ENCODE measurements around the gene STIMATE. TPM values are rescaled to one million over a fixed set of nuclear protein-coding genes. Genes with fewer than 3 reads are reported as not detected.

STIMATE gene
- polyA plus RNA-seq, 3 donors = 8.9 to 49.9 (median 11.7) TPM

DNA sequence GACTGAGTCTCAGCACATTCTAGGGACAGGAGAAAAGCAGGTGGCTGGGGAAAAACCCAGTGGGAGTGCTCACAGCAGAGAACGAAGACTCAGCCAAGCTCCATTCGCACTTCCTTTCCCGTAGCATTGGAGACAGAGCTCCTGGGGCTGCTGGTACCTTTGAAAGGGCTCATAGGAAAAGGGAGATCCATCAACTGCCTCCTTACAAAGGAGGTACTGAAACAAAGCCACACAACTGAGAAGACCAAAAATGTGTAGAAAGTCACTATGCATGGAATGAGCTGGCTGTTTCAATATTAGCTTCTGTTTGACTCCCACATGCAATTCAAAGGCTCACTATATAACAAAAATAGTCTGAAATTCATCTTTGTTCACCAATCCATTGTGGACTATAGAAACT, 16.9 kb downstream of the STIMATE start:
- peaks cover 10 to 34% of the 10 kb centered on the region in 2 donors for H3K36me3 ChIP-seq (replicated peaks in 1 of 2; ENCODE audit: control insufficient read depth in 1 of 2, insufficient read depth in 2 of 2, low read length in 2 of 2)
- H3K27me3 ChIP-seq (ENCODE audit: control insufficient read depth in 2 of 2, insufficient read depth in 2 of 2, low read length in 2 of 2) = no peaks in the 10 kb centered on the region
- no peak overlapping the region for H3K4me2 ChIP-seq (replicated peaks; ENCODE audit: extremely low read depth, low read length, poor library complexity, severe bottlenecking)
- H3K4me3 Mint-ChIP-seq = no peak overlapping the region
- no peak for DNase-seq
- H3K36me3 Mint-ChIP-seq = peaks cover 33 to 45% of the 10 kb centered on the region in 2 donors
- H3K9me3 ChIP-seq (replicated peaks in 1 of 2; ENCODE audit: control insufficient read depth in 1 of 2, insufficient read depth in 1 of 2, low read length in 2 of 2) = peaks cover 0 to 6% of the 10 kb centered on the region in 2 donors
- peaks cover 48% of the 10 kb centered on the region for H3K79me2 ChIP-seq (ENCODE audit: insufficient read depth, low read length)
- H3K9me3 Mint-ChIP-seq = peaks cover 0 to 10% (median 2%) of the 10 kb centered on the region in 7 donors
- no peaks in the 10 kb centered on the region for H3K27me3 Mint-ChIP-seq (ENCODE audit: low read depth in 3 of 3)
- no peak overlapping the region for H2AFZ ChIP-seq (ENCODE audit: insufficient read depth, low read depth, low read length, poor library complexity, severe bottlenecking)
- H3K27ac Mint-ChIP-seq = peak overlapping the region in 2 of 7 donors; percentile 21 to 61
- H3K9ac ChIP-seq (ENCODE audit: insufficient read depth, low read length, poor library complexity, severe bottlenecking) = no peak overlapping the region
- WGBS (ENCODE audit: insufficient coverage) = 67% methylated on average over 3 of the region's 3 CpGs
- H3K4me3 ChIP-seq (replicated peaks in 1 of 3; ENCODE audit: low read depth in 2 of 3, low read length in 3 of 3) = no peak overlapping the region
- peaks cover 85% of the 10 kb centered on the region for H4K20me1 ChIP-seq (ENCODE audit: insufficient read depth, low read length)
- TF ChIP-seq, protein P1, sequence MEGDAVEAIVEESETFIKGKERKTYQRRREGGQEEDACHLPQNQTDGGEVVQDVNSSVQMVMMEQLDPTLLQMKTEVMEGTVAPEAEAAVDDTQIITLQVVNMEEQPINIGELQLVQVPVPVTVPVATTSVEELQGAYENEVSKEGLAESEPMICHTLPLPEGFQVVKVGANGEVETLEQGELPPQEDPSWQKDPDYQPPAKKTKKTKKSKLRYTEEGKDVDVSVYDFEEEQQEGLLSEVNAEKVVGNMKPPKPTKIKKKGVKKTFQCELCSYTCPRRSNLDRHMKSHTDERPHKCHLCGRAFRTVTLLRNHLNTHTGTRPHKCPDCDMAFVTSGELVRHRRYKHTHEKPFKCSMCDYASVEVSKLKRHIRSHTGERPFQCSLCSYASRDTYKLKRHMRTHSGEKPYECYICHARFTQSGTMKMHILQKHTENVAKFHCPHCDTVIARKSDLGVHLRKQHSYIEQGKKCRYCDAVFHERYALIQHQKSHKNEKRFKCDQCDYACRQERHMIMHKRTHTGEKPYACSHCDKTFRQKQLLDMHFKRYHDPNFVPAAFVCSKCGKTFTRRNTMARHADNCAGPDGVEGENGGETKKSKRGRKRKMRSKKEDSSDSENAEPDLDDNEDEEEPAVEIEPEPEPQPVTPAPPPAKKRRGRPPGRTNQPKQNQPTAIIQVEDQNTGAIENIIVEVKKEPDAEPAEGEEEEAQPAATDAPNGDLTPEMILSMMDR (IDR thresholded peaks at IDR 0.05) = no peak
- peaks cover 4% of the 10 kb centered on the region in 2 donors for H3K4me1 ChIP-seq (ENCODE audit: control insufficient read depth in 1 of 2, insufficient read depth in 2 of 2, low read length in 2 of 2)
- peaks cover 12% of the 10 kb centered on the region for H3K4me1 Mint-ChIP-seq
- intact Hi-C loops (cut with micrococcal nuclease) = no loop called here
- no peak overlapping the region for H3K27ac ChIP-seq (ENCODE audit: low read depth in 1 of 2, low read length in 2 of 2)

GRCh38 chr3:52880047-52880446, 17.3 kb downstream of the STIMATE start:
- Mint-ChIP-seq H3K9me3 (peaks cover 0 to 5% (median 0%) of the 10 kb centered on the region in 7 donors), H3K27ac (peak overlapping the region in 1 of 7 donors; percentile 54), H3K36me3 (peaks cover 29 to 41% of the 10 kb centered on the region in 2 donors), H3K4me1 (peaks cover 16% of the 10 kb centered on the region), H3K27me3 (ENCODE audit: low read depth in 3 of 3) (no peaks in the 10 kb centered on the region), H3K4me3 (no peak overlapping the region)
- H3K4me3 ChIP-seq (replicated peaks in 1 of 3; ENCODE audit: low read depth in 2 of 3, low read length in 3 of 3) = no peak overlapping the region
- H3K9ac ChIP-seq (ENCODE audit: insufficient read depth, low read length, poor library complexity, severe bottlenecking) = no peak overlapping the region
- H4K20me1 ChIP-seq (ENCODE audit: insufficient read depth, low read length) = peaks cover 85% of the 10 kb centered on the region
- H3K79me2 ChIP-seq (ENCODE audit: insufficient read depth, low read length) = peaks cover 49% of the 10 kb centered on the region
- H3K9me3 ChIP-seq (replicated peaks in 1 of 2; ENCODE audit: control insufficient read depth in 1 of 2, insufficient read depth in 1 of 2, low read length in 2 of 2) = peaks cover 0 to 4% of the 10 kb centered on the region in 2 donors
- TF ChIP-seq, protein P1 (IDR thresholded peaks at IDR 0.05) = no peak
- peaks cover 8 to 9% of the 10 kb centered on the region in 2 donors for H3K4me1 ChIP-seq (ENCODE audit: control insufficient read depth in 1 of 2, insufficient read depth in 2 of 2, low read length in 2 of 2)
- no peak overlapping the region for H2AFZ ChIP-seq (ENCODE audit: insufficient read depth, low read depth, low read length, poor library complexity, severe bottlenecking)
- H3K27me3 ChIP-seq (ENCODE audit: control insufficient read depth in 2 of 2, insufficient read depth in 2 of 2, low read length in 2 of 2) = no peaks in the 10 kb centered on the region
- no peak overlapping the region for H3K27ac ChIP-seq (ENCODE audit: low read depth in 1 of 2, low read length in 2 of 2)
- DNase-seq = no peak
- H3K4me2 ChIP-seq (replicated peaks; ENCODE audit: extremely low read depth, low read length, poor library complexity, severe bottlenecking) = no peak overlapping the region
- WGBS (ENCODE audit: insufficient coverage) = 100% methylated on average over 1 of the region's 5 CpGs
- H3K36me3 ChIP-seq (replicated peaks in 1 of 2; ENCODE audit: control insufficient read depth in 1 of 2, insufficient read depth in 2 of 2, low read length in 2 of 2) = peaks cover 10 to 29% of the 10 kb centered on the region in 2 donors
- intact Hi-C loops (cut with micrococcal nuclease) = no loop called here
